ENCODE measurements around the gene SNX14.

The SNX14 gene

DNA sequence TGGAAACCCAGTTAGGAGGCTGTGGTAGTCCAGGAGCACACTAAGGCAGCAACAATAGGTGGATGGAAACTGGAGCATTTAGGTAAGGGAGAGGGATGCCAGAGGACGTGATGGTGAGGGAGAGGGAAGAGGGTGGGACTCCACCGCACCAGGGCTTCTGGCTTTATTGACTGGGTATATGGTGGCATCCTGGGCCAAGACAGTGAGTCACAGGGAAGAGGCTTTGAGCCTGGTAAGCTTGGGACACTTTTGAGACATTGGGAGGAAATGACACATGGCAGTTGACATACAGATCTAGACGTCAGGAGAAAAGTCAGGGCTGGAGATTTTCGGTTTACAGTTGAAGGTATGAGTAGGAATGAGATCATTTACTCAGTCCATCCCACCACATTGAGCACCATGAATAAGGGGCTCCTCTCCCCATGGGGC lies 128.9 kb downstream of the SNX14 start:
- no peak for DNase-seq (ENCODE audit: low read depth, low spot score)

DNA sequence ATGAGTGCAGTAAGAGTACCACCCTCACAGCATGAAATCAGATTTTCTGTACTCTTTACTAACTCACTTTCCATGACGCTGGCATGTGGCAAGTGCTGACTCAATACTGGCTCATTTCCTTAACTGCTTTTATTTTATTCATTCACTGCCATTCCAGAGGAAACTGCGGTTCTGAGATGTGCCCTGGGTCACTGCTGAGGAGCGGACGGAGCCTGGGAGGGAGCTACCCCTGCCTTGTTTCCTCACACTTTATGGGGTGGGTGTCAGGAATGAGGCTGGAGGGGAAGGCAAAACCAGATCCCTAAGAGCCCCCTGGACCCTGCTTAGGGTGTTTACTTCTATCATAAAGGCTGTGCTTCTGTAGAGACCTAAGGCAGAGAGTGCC lies 129.4 kb downstream of the SNX14 start:
- DNase-seq (ENCODE audit: low read depth, low spot score), result no peak

- no peak for DNase-seq (ENCODE audit: low read depth, low spot score)
Observed at GRCh38 chr6:85463621-85464259, 129.9 kb downstream of the SNX14 start.

DNA sequence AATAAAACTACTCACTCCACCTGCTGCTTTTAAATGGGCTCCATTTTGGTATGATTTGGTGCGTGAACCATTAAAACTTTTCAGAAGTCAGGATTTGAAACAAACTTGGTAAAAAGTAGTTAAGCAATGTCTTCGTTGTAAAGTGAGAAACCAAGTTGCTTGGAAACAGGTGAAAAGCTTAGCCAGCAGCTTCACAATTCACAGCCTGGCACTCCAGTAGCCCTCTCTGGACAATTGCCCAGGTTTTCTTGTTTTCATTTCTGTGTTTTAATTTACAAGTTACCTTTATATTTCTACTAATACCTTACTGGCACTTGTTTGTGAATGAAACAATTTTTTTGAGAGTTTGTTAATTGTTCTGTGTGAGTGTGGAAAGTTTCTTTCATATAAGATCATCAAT lies 131.0 kb downstream of the SNX14 start:
- no peak for DNase-seq (ENCODE audit: low read depth, low spot score)

DNA sequence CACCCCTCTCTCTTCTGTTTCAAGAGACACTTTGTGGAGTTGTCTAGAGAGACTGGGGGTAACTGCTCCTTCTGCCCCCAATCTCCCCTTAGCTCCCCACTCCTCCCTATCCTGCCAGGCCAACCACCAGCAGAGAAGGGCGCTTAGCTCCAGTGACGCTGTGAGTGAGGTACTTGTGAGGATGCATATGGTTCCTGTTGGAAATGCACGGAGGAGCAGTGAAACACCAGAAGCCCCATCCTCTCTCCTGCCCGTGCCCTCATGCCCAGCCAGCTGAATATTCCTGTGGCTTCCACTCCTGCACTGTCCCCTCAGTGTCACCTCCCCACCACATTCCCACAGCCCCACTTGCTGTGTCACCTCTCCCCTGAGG lies 131.9 kb downstream of the SNX14 start:
- DNase-seq (ENCODE audit: low read depth, low spot score), result no peak

DNA sequence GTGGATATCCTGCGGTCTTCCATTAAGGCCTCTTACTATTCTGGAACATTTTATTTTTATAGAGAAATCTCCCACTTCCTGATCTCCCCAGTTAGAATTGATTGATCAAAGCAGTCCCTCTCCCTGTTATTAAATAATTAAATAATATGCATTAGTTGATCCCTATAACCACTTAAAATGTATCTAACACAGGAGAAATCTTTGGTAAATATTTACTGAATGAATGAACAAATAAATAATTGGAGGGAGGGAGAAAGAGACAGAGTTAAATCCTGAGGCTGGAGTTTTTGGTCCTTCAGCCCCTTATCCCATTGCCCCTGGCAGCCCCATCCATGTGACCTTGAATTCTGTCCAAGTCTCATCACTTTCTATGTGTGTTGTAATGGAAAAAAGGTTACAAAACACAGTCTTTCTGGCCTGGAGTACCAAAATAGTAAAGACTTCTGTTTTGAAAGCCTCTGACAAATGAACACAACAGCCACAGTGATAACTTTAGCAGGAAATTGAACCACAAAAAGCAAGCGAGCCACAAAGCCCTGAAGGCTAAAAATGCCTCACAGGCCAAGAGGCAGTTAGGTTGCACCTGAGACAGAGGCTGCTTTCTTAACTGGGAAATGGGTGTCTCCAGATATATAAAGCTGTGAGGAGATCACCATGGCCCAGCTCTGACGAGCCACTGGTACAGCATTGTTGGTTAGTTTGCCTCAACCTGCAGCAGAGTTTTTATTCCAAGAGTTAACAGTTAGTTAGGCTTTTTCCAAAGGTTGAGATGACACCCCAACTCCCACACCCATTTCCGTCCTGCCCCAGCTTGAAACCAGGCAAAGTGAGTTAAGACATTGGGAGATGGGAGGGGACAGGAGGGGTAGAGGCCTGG lies 132.5 kb downstream of the SNX14 start:
- no peak for DNase-seq (ENCODE audit: low read depth, low spot score)

GRCh38 chr6:85460154-85460920 lies 133.3 kb downstream of the SNX14 start:
- no peak for DNase-seq (ENCODE audit: low read depth, low spot score)

DNA sequence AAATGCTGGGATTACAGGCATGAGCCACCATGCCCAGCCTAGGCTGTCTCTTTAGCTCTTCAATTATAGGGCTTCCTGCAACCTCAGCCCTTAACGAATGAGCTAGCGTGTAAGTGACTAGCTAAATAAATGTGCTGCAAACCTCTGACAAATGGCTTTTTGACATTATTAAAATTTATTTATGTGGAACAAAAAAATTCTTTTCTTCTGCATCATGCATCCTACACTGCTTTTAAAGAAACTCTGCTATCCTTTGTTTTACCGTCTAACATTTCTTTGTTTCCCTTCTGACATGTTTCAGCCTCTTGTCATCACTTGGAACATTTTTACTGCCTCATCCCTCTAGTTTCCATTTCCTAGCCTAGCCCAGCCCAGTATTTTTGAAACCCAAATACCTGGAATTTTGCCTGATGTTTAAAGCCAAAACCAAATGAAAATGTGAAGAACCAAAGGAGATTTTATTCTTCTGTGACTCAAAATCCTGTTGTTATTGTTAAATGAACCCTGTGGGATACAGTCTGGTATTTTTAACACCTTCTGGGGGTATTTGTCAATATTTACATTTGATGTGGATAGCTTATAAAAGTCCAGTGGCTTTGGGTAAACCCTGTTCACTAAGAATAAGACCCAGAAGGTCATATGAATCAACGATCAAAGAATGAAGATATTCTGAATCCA lies 134.3 kb downstream of the SNX14 start:
- no peak for DNase-seq (ENCODE audit: low read depth, low spot score)

- DNase-seq (ENCODE audit: low read depth, low spot score), result no peak
Observed at GRCh38 chr6:85458782-85459181, 134.9 kb downstream of the SNX14 start.

DNA sequence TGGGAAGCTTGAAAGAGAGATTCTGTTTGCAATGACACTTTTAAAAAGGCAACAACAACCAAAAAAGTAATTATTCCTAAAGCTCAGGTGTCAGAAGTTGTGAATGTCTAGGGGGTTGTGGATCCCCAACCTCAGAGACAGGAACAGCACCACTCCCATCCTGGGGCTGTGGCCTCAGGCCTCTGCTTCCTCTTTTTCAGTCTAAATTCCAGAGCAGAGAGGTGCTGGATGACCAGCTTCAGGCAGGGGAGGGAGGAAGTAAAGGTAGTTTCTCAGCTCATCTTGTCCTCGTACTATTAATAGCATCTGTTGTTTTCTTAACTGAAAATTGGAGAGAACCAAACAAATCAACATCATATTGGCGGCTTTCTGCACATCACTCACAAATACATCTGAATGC lies 135.5 kb downstream of the SNX14 start:
- no peak for DNase-seq (ENCODE audit: low read depth, low spot score)

- DNase-seq (ENCODE audit: low read depth, low spot score), result no peak
Observed at GRCh38 chr6:85456782-85457181, 136.9 kb downstream of the SNX14 start.
